GM21526 (cell line): ENCODE measurements around the gene FHL2.

Source experiments
- ATAC-seq: cut with Tn5 transposase; IDR thresholded peaks from one replicate; pipeline ENCODE4 v1.9.1; 2021; ENCODE audit warnings: moderate library complexity; ENCODE audit not compliant: unreplicated experiment, low FRiP score

FHL2 gene

DNA sequence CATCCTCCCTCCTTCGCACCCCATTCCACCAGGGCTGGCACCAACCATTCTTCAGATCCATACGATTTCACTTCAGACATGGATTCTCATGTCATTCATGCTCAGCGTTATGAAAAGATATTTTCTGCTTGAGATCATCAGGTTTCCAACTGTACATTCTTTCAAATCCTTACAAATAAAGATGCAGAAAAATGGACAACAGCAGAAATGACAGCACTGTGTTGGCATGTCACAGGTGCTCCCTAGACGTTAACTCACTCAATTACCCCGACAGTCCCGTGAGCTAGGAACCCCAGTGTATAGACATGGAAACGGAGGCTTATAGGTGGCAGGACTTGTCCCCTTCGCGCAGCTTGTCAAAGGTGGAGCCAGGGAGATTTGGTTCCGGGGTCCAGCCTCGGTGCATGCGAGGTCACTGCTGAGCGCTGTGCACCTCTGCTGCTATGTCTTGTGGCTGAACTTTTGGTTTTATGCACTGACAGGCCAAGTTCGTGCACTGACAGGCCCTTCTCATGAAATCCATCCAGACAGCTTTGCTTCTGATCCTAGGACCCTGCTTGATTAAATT, 17.7 kb downstream of the FHL2 start:
- no peak for ATAC-seq

DNA sequence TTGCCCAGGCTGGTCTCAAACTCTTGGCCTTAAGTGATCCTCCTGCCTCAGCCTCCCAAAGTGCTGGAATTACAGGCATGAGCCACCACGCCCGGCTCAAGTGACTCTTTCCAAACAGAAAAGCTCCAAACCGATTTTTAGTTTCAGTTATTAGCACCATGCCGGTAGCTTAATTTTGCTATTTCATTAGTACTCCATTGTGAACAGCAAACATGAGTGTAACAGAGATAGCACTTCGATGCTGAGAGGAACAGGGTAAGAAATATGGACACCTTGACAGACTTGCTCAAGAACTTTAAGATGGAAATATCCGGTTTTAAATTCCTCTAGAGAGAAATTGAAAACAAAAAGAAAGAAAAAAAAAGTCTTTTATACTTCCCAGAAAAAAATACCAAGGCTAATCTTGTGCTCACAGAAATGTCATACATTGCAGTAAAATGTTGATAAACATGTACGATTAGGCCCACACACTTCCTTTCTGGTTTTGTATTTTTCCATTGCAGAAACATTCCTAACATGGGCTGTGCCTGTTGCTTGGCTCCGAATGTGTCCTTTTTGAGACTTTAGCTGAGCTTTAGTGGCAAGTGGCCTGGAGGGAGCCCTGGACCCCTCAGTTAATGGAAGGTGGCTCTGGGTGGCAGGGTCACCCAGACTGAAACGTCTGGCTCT, 18.3 kb downstream of the FHL2 start:
- ATAC-seq, result no peak

DNA sequence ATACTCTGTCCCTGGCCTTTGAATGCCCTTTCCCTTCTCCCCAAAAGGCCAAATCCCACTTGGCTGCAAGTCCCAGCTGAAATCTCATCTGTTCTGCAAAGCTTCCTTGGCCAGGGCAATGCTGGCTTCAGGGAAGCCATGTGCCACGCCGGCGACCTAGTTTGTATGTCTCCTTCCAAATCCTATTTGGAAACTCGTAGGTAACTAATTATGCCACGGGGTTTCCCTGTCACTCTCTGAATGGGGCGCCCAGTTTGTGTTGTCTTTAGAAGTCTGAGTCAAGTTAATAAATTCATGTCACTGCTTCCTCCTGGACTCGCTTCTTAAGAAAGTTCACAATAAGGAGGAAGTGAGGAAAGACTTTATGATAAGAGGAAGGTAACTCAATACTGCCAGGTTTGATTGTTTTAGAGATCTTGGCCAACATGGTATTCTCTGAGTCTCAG, 19.1 kb downstream of the FHL2 start:
- ATAC-seq, result no peak

DNA sequence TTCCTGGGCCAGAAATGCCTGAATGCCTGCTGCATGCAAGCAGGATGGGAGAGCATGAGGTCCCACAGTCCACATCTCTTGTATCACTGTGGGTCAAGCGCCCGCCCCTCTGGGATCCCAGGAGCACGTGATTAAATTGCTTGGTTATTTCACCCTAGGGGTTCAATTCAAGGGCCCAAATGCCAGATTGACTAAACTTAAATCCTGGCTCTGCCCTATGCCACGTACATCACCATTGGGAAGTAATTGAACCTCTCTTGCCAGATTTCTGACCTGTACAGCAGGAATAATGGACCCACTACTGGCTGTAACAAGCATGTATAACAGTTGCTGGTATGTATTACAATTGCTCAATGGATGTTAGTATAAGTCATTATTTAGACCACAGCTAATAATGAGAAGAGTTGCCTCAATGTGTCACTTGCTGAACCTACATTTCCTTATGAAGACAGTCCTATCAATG, 19.9 kb downstream of the FHL2 start:
- no peak for ATAC-seq

DNA sequence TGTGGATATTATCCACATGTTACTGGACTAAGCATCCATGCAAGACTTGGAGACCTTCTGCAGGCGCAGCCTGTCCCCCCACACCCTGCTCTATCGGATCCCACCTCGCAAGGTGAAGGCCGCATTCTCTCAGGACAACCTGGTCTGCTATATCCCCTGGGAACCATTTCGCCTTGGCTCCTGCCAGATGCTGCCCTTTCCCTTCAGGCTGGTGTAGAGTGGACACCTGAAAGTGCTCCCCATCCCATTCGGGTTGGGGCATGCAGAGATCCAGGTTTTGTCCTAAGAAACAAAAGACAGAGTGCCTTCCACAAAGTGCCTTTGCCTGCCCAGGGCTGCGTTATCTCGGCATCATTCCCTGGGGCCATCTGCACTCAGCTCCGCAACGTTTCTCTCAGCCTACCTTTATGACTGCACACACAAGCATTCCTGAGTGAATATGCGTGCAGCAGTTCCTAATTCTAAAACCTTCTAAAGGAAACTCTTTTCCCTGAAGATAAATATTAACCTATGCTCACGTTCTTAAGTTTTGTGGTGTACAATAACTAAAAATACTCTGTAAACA, 20.5 kb downstream of the FHL2 start:
- ATAC-seq, result no peak

DNA sequence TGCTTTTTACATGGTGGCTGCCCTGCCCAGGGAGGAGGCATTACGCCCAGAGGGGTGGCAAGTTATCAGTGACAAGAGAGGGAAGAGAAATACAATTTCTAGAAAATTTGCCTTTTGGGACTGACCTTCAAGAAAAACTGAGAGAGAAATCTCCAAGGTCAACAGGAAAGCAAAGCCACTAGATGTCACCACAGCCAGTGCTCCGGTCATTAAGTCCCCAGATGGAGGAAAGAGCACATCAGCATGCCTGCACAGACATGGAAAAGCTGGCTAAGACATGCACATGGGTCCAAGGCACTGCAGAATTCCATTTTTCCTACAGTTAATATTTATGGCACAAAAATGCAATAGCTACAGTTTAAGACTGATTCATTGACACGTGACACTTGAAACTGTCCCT, 21.0 kb downstream of the FHL2 start:
- no peak for ATAC-seq

DNA sequence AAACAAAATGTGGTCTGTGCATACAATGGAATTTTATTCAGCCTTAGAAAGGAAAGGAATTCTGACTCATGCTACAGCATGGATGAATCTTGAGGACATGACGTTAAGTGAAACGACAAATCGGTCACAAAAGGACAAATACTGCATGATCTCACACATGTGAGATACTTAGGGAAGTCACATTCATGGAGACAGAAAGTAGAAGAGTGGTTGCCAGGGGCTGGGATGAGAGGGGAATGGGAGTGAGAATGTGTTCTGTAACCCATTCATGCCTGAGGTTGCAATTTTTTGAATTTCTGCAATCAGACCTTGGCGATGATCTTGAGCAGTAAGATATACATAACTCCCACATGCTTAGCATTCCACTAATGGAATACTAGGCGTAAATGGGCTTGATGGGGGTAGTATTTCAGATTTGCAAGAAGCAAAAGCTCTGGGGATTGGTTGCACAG, 22.0 kb downstream of the FHL2 start:
- no peak for ATAC-seq

DNA sequence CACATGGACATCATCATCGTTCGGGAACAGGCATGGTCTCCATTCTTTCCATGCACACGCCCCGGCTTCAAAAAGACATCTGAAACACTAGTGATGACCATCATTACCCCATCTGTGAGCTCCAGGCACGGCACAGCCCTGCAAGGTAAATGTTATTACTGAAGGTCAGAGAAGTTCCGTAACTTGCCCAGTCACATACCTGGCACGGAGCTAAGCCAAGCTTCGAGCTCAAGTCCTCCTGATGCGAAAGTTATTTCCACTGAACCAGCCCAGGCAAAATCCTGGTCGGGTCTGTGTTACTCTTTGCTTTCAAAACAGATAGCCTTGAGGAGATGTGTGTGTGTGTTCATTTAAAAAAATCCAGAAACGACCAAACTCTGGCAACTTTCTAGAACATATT, 22.8 kb downstream of the FHL2 start:
- no peak for ATAC-seq

DNA sequence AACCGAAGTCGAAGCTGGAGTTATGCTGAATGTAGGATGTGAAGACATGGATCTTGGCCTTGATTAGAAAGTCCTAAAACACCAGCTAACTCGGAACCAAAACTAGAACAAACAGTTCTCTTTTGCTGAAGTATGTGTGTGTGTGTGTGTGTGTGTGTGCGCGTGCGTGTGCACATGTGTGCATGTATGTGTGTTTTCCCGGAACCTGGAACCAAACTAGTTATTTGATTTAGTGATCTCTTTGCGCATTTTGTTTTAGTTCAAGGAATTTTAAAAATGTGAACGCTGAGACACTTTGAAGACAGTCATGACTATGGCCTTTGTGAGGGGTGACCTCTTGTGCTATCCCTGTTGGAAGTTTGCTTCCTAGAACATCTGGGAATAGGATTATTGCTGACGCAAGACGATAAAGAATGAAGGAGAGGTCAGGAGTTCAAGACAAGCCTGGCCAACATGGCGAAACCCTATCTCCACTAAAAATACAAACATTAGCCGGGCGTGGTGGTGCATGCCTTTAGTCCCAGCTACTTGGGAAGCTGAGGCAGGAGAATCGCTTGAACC, 23.8 kb downstream of the FHL2 start:
- ATAC-seq, result no peak

DNA sequence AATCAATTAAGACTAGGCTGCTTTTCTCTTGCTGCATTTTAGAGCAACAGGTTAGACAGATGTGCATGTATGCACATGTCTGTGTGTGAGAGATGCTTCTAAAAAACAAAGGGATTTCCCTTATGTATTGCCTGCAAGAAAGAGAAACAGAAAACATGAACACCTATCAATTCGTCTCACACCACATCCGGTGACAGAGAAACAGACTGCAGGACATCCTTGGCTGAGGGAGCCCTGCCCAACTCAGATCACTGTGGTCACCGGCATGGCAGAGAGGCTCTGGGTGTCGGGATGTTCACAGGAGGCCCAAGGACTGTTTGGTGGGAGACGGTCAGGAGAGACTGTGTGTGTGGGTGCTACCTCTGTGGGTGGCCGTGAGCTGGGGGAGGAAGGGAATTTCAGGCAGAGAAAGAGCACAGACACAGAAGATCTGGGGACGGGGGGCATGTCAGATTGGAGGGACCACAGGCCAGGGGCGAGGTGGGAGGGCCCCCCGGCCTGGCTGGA, 24.9 kb downstream of the FHL2 start:
- peak; percentile 74 for ATAC-seq

DNA sequence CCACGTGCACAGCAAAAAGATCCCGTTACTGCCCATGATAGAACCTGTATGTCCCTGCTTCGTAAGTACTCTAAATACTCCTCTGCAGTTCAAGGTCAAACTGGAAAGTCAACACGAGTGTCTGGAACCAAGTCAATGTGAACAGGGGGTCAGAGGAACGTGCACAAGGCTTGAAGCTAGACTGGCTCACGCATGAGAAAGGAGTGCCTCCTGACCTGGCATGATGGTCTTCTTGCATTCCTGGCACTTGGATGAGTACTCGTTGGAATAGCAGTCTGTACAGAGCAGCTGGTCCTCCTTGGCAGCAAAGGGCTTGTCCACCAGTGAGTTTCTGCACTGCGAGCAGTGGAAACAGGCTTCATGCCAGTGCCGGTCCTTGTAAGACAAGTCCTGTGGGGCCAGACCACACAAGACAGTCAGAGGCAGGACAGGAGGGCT, 25.5 kb downstream of the FHL2 start:
- ATAC-seq, result no peak

DNA sequence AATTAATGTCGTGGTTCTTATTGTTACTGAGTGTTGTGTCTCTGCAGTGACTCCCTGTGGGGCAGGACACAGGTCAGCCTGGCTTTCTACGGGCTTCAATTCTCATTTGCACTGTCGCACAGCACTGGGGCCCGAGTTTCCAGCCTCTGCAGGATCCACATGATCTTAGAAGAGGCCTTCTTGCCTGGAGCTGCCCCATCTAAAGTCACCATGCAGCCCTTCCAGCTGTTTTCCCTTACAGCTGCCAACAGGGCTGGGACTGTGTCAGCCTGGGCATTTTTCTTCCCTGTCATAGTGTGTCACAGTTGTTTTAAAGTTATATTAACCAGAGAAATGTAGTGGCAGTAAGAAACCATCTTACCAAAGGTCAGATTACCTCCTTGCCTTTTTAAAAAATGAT, 27.0 kb downstream of the FHL2 start:
- no peak for ATAC-seq

DNA sequence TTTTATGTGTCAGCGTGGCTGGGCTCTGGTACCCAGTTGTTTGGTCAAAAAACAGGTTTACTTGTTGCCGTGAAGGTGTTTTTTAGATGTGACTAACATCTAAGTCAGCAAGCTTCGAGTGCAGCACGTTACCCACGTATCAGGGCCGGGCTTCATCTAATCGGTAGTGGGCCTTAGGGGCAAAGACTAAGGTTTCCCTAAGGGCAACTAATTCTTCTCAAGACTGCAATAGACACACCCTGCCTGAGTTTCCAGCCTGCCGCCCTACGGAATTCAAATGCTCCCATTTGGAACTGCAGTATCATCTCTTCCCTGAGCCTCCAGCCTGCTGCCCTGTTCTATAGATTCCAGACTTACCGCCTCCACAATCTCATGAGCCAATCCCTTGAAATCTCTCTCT, 27.7 kb downstream of the FHL2 start:
- no peak for ATAC-seq

DNA sequence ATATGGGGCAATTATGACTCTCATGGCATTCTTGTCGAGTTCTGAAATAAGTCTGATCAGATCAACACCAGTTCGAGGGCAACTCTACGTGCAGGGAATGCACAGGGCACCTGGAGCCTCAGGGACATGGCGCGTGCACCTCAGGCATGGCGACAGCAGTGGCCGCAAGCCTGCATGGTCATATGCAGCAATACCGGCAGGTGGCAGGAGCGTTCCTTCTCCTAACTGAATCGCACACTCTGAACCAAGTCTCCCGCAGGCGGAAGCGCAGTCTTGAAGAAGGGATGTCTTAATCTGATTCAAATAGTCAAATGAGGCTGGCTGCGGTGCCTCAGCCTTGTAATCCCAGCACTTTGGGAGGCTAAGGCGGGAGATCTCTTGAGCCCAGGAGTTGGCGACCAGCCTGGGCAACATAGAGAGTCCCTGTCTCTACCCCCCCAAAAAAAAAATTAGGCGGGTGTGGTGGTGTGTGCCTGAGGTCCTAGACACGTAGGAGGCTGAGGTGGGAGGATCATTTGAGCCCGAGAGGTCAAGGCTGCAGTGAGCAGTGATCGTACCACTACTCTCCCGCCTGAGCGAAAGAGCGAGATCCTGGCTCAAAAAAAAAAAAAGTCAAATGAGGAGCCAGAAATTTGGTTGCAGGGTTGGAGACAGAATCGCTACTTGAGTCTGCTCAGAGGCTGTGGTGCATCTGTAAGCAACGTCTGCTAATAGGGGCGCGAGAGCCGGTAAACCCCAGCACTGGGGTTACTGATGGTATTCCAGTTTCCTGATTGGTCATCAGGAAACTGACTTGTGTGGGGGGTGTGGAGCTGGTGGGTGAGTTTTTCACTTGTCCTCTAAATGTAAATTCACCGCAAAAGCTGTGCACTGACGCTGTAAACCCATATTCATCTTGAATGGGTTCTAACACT, 28.8 kb downstream of the FHL2 start:
- ATAC-seq, result peak; percentile 88

DNA sequence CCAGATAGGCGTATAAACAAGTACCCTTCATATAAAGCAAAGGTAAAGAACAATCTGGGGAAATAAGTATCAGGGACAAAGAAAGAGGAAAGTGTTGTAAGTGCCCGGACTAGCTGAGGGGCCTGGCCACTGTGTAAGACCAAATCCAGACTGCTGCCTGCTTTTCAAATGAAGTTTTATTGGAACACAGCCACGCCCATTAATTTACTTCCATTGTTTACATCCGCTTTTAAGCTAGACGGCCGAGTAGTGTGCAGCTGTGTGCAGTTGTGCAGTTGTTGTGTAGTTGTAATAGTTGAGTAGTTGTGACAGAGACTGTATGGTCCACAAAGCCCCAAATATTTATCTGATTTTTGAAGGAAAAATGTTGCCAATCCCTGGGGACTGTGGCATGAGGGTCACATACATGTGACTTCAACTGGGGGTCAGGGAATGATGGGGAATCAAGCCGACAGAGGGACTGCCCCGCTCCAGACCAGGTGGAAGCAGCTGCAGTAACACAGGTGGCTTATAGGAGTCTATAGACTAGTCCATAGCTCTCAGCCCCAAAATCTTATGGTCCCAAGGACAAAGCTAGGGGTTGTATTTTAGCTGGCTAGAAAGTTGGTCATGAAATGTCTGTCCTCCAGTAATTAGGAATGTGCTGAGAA, 30.0 kb downstream of the FHL2 start:
- ATAC-seq, result no peak

DNA sequence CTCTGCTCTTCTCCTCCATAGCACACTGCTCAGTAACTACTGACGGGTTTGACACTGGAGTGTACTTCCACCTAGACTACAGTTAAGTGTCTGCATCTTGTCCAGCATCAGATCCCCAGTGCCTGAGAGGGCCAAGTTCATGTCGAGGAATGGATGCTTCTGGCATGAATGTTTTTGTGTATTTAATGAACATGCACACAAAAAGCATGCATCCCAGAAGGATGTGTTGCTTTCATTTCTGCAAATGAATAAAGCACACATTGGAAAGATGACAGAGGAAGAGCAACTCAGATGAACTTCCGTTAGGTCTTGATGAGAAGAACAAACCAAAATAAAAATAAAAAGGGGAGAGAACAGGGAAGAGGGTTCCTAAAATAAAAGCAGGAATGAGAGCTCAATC, 33.6 kb downstream of the FHL2 start:
- ATAC-seq, result no peak

DNA sequence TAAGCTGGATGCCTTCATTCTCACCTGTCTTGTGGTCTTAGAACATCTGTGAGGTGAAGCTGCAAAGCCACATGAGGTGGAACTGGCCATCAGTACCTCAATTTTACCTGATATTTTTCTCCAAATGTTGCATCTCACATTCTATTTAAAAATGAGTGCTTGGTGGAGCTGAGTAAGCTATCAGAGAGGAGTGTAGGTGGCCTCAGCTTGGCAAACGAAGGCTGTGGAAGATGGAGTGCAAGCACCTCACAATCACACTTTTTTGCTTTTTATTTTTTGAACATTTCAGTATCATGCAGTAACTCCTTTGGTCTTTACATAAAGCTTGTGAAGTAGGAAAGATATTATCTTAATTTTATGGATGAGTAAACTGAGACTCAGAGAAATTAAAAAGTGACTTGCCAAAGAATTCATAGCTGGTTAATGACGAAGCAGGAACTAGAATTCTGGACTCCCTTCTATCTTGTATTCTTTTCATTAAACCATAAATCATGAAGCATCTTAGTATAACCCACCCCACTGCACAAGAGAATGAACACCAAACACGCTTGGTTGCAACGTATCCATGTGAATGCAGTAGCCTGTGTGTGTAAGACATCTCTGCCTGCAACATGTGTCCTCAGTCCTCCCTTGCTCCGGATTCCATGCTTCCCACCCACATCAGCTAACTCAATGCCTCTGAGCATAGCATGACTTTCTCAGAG, 34.3 kb downstream of the FHL2 start:
- ATAC-seq, result no peak

DNA sequence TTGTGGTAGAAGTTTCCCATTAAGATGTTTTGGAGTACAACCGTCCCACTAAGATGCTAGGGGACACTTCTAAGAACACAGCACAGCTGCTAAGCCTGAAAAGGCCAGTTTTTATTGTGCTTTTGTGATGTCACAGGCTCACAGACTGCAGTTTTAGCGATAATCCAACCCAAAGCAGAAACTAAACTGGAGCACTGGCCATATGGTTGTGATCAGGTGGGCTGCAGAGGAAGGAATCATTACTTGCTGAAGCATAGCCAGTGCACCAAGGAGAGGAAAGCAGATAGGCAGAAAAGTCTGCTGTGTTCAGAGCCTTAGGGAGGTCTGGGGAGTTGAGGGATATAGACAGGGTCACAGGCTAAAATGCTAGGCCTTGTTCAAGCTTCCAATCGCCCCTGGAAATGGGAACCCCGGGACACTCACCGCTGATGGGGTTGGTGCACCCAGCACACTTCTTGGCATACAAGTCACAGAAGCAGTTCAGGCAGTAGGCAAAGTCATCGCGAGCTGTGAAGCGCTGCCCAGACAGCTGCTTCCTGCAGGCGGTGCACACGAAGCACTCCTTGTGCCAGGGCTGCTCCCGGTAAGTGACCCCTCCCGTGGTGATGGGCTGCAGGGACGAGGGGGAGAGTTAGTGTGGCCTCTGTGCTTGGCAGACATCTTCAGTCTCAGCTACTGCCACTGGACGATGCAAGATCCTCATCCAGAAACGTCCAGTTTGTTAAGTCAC, 35.8 kb downstream of the FHL2 start:
- no peak for ATAC-seq
